ENCODE measurements around the gene KRTAP19-3. TPM values are rescaled to one million over a fixed set of nuclear protein-coding genes. Genes with fewer than 3 reads are reported as not detected.

KRTAP19-3 gene
- total and polyA plus RNA-seq, 2 experiments from 2014 or later = not detected

- no peak for TF ChIP-seq REST (IDR thresholded peaks at IDR 0.05; ENCODE audit: unreplicated experiment)
- no peak for TF ChIP-seq EZH2phosphoT487 (IDR thresholded peaks at IDR 0.05; ENCODE audit: unreplicated experiment)
These were observed 5.6 kb downstream of the KRTAP19-3 start (continued) for GRCh38 chr21:30486180-30486579.

- H3K36me3 Mint-ChIP-seq (ENCODE audit: low read depth) = peaks cover 21% of the 10 kb centered on the region; the same call in 2 of the 3 replicates
- no peaks in the 10 kb centered on the region for H3K27me3 Mint-ChIP-seq (ENCODE audit: insufficient read depth, low read depth, poor library complexity)
- H3K4me1 Mint-ChIP-seq = peaks cover 3% of the 10 kb centered on the region; the same call in 2 of the 3 replicates
- Histone ChIP-seq H3K9me2 (ENCODE audit: insufficient read depth) (no peaks in the 10 kb centered on the region), H3K4me3 (no peak overlapping the region), H3K36me3 (ENCODE audit: insufficient read depth) (no peaks in the 10 kb centered on the region), H3K4me1 (ENCODE audit: insufficient read depth) (no peaks in the 10 kb centered on the region), H2AFZ (no peak overlapping the region), H3K27ac (ENCODE audit: low read depth) (no peak overlapping the region), H3F3A (replicated peaks; ENCODE audit: low read depth) (no peaks in the 10 kb centered on the region), H3K27me3 (ENCODE audit: insufficient read depth) (no peaks in the 10 kb centered on the region), H3K79me2 (replicated peaks; ENCODE audit: insufficient read depth) (no peaks in the 10 kb centered on the region), H3K4me2 (no peak overlapping the region), H4K20me1 (replicated peaks; ENCODE audit: insufficient read depth) (no peaks in the 10 kb centered on the region)
- DNase-seq (ENCODE audit: low spot score) (no peak), ATAC-seq (no peak)
- no peak overlapping the region for H3K27ac Mint-ChIP-seq
- no peak overlapping the region for H3K4me3 Mint-ChIP-seq
- H3K9me3 Mint-ChIP-seq = peaks cover 25% of the 10 kb centered on the region
- TF ChIP-seq ZNF114 (CRISPR knock-in tag; IDR thresholded peaks at IDR 0.05) (no peak), ZNF331 (CRISPR knock-in tag; IDR thresholded peaks at IDR 0.05; ENCODE audit: low read depth) (no peak), STAT1 (IDR thresholded peaks at IDR 0.05; ENCODE audit: unreplicated experiment) (no peak), CREB1 (CRISPR knock-in tag; IDR thresholded peaks at IDR 0.05; ENCODE audit: low read depth) (no peak), EZH2phosphoT487 (IDR thresholded peaks at IDR 0.05; ENCODE audit: unreplicated experiment) (no peak), ETS1 (IDR thresholded peaks at IDR 0.05) (no peak), EZH2 (IDR thresholded peaks at IDR 0.05; ENCODE audit: low read depth, unreplicated experiment) (no peak), ZNF462 (CRISPR knock-in tag; IDR thresholded peaks at IDR 0.05) (no peak), POLR2AphosphoS5 (IDR thresholded peaks at IDR 0.05; ENCODE audit: low read depth) (no peak), NANOG (IDR thresholded peaks at IDR 0.05; ENCODE audit: borderline replicate concordance) (no peak), JUNB (IDR thresholded peaks at IDR 0.05; ENCODE audit: unreplicated experiment) (no peak), CTCF (conservative IDR thresholded peaks at IDR 0.05; ENCODE audit: low read depth in 2 of 2) (no peak)
These were observed 9.7 kb downstream of the KRTAP19-3 start for GRCh38 chr21:30482130-30482529.
